Activated naive CD8-positive, alpha-beta T cell treated with anti-CD3 and anti-CD28 coated beads for 36 hours (primary cell): ENCODE results near the gene TMED9. TPM values are rescaled to one million over a fixed set of nuclear protein-coding genes. Genes with fewer than 3 reads are reported as not detected.
A peak's percentile ranks its signal among the peaks of the same experiment; 100 is the strongest.

Experiments
- DNase-seq: peaks from one replicate; pipeline ENCODE4 v3.0.0; 2021
- H3K27ac Mint-ChIP-seq: one replicate; pipeline ENCODE4 v1.8.0; 2022; ENCODE audit warnings: mild to moderate bottlenecking, moderate library complexity, mixed read lengths
- H3K27me3 Mint-ChIP-seq: one replicate; pipeline ENCODE4 v1.8.0; 2022; ENCODE audit warnings: mild to moderate bottlenecking, mixed read lengths
- H3K36me3 Mint-ChIP-seq: one replicate; pipeline ENCODE4 v1.8.0; 2021; ENCODE audit warnings: mild to moderate bottlenecking, mixed read lengths
- H3K4me1 Mint-ChIP-seq: one replicate; pipeline ENCODE4 v1.8.0; 2021; ENCODE audit warnings: mixed read lengths
- H3K4me3 Mint-ChIP-seq: one replicate; pipeline ENCODE4 v1.8.0; 2022; ENCODE audit warnings: mild to moderate bottlenecking, moderate library complexity, mixed read lengths
- H3K9me3 Mint-ChIP-seq: one replicate; pipeline ENCODE4 v1.8.0; 2022; ENCODE audit warnings: mixed read lengths
- total RNA-seq, 2 experiments: library from RNA; stranded (reverse); gene quantifications; one replicate each; pipeline ENCODE4 v1.2.3, GENCODE V29; 2021

TMED9 gene
- total RNA-seq, 2 experiments from 2014 or later, result 102 to 103 TPM

DNA sequence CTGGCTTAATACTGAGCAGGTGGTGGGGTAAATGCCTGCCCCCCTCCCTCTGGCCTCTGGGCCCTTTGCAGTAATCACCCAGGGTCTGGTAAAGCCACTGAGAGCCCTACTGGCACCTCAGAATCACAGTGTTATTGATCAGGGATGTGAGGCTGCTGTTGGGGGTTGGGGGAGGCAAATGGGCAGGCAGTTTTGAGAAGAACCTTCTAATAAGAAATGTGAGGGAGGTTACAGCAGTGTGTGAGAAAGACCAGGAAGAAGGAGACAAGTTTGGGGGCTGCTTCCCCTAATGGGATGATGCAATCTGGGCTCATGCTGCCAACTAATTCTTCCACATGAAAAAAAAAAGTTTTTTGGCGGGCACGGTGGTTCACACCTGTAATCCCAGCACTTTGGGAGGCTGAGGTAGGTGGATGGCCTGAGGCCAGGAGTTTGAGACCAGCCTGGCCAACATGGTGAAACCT, 4.8 kb downstream of the TMED9 start:
- Mint-ChIP-seq H3K36me3 (peaks cover 37% of the 10 kb centered on the region), H3K4me3 (no peak overlapping the region), H3K27me3 (no peaks in the 10 kb centered on the region), H3K9me3 (no peaks in the 10 kb centered on the region), H3K4me1 (peaks cover 39% of the 10 kb centered on the region), H3K27ac (no peak overlapping the region)
- no peak for DNase-seq

DNA sequence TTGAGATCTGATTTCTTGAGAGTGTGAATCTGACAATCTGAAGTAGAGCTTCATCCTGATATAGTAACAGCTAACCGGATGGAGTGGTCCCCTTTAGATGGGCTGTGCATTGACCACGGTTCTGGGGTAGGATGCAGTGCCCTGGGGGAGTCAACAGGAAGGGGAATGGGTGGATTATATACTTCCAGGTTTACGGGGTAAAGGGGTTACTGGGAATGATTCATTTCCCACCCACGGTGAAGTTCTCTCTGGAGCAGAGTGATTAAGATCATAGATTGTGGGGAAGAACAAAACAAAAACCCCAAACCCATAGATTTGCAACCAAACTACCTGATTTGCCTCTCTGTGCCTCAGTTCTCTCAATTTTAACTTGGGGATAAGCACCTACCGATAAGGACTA, 6.5 kb downstream of the TMED9 start:
- Mint-ChIP-seq H3K4me1 (peaks cover 41% of the 10 kb centered on the region), H3K27me3 (no peaks in the 10 kb centered on the region), H3K27ac (no peak overlapping the region), H3K9me3 (no peaks in the 10 kb centered on the region), H3K4me3 (peak overlapping the region; percentile 25), H3K36me3 (peaks cover 28% of the 10 kb centered on the region)
- no peak for DNase-seq

DNA sequence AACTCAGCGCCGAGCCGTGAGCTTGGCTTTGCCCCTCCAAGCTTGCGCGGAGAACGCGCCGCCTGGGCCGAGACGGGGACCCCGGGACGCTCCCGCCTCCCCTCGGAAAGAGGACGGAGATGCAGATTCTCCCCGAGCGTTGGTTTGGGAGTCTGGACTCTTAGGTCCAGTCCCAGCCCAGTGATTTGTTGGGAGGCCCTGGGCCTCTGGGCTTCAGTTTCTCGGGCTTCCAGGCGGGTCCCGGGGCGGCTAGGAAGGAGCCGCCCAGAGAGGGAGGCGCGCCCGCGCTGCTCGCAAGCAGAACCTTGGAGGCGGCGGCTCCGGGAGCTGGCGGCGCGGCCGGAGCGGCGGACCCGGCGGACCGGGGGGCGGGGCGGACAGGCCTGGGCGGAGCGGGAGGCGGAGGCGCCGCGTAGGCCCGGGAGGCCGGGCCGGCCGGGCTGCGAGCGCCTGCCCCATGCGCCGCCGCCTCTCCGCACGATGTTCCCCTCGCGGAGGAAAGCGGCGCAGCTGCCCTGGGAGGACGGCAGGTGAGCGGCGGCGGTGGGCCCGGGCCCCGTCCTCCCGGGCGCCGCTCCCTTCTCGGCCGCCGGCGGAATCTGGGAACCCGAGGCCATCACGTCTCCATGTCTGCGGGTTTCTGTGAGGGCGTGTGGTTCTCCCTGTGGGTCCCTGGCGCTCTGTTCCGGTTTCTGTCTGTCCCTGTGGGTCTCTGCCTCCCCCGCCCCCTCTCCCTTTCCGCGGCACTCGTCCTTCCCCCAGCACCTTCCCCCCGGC, 7.9 kb downstream of the TMED9 start, which contains the start of gene B4GALT7:
TSS of gene B4GALT7 (plus strand) at position 402 of the 777 bp plus-strand sequence. CDS start at position 481, 79 bp downstream.
- no peaks in the 10 kb centered on the region for H3K9me3 Mint-ChIP-seq
- H3K27ac Mint-ChIP-seq, result peak within 1 kb of the TSS; percentile 85
- peak within 1 kb of the TSS; percentile 94 for H3K4me3 Mint-ChIP-seq
- H3K4me1 Mint-ChIP-seq, result peaks cover 35% of the 10 kb centered on the region
- no peaks in the 10 kb centered on the region for H3K27me3 Mint-ChIP-seq
- H3K36me3 Mint-ChIP-seq, result peaks cover 25% of the 10 kb centered on the region
- DNase-seq, result peak; percentile 94

DNA sequence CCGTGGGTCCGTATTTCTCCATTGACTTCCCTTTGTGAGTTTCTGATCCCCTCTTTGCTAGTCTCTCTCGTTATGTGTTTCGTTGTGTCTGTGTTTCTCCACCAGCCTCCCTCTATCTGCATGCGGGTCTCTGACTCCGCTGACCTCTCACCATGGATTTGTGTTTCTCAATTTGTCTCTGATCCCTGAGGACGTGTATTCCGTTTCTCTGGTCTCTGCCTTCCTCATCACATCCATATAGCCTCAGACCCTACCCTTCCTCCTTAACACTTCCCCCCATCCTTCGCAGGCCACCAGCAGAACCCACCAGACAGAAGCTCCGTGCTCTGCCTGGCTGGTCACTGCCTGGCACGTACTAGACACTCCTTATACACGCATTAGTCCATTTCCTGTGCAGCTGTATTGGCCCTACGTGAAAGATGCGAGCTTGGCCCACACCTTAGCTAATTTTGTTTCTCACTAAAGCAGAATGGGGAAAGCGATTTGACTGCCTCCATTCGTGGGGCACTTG, 8.6 kb downstream of the TMED9 start:
- Mint-ChIP-seq H3K4me1 (peaks cover 35% of the 10 kb centered on the region), H3K36me3 (peaks cover 25% of the 10 kb centered on the region), H3K4me3 (peak overlapping the region; percentile 94), H3K27me3 (no peaks in the 10 kb centered on the region), H3K27ac (peak overlapping the region; percentile 85), H3K9me3 (no peaks in the 10 kb centered on the region)
- DNase-seq, result no peak

DNA sequence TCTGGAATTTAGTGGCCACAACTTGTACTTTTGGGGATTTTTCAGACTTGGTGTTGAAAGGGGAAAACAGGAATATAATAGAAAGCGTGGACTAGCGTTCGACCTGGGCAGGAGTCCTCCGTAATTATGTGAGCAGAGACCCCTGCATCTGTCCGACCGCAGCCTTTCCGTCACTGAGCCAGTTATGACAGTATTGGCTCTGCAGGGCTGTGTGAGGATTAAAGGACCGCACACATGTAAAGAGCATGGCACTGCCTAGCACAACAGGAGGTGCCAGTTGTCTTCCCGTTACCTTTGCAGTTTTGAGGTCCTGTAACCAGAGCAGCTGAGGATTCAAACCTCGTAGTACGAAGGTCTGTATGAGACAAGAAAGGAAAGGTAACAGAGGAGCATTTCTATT, 9.1 kb downstream of the TMED9 start:
- H3K9me3 Mint-ChIP-seq, result no peaks in the 10 kb centered on the region
- peak overlapping the region; percentile 94 for H3K4me3 Mint-ChIP-seq
- peak overlapping the region; percentile 85 for H3K27ac Mint-ChIP-seq
- H3K4me1 Mint-ChIP-seq, result peaks cover 35% of the 10 kb centered on the region
- H3K27me3 Mint-ChIP-seq, result no peaks in the 10 kb centered on the region
- peaks cover 19% of the 10 kb centered on the region for H3K36me3 Mint-ChIP-seq
- DNase-seq, result no peak

DNA sequence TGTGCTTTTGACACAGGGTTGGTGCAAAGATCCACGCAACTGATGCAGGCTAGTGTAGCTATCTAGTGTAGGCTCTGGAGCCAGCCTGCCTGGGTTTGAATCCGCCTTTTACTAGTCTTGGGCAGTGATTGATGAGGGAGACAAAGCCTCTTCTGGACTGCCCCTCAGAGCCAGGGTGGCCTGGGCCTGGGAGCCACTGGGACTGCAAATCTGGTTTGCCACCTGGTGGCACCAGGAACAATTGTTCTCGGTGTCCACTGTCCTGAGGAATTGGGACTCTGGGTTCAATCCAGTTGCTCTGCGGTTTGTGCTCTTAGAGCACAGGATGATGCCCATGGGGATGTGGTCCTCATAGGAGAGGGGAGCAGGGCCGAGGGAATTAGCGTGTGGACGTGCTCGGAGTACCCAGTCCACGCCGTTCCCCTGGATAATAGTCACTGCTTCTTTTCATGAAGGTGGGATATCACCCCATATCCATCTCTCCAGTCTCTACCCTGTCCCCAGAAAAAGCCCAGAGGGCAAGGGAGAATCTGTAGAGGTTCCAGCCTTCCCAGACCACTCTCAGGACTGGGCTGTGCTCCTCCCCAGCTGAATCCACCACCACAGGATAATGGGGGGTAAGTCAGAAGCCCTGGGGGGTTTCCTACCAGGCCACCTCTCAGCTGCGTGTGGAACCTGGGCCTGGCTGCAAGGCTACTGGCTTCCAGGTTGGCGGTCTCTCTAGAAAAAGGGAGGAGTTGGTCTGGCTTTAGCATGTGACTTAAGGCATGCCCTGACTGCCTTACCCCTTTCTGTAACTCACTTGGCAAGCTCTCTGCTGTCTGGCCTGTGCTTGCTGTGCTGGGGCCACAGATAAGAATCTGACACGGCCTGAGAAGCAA, 9.8 kb downstream of the TMED9 start:
- H3K9me3 Mint-ChIP-seq, result no peaks in the 10 kb centered on the region
- H3K36me3 Mint-ChIP-seq, result peaks cover 12% of the 10 kb centered on the region
- no peak for DNase-seq
- peaks cover 35% of the 10 kb centered on the region for H3K4me1 Mint-ChIP-seq
- H3K4me3 Mint-ChIP-seq, result peak overlapping the region; percentile 53
- H3K27ac Mint-ChIP-seq, result no peak overlapping the region
- no peaks in the 10 kb centered on the region for H3K27me3 Mint-ChIP-seq

DNA sequence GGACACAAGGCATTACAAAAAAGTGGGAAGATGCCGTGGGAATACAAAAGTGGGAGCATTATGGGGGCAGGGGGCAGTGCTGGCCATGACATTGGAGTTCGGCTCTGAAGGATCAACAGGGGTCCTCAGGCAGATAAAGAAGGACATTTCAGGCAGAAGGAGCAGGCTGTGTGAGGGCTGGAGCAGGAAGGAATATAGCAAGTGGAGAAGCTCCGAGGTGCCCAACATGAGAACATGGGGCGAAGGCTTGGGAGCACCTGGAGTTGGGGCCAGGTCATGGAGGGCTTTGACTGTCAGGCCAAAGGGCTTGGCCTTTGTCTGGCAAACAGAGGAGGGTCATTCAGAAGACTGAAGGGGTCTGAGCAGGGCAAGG, 10.4 kb downstream of the TMED9 start:
- Mint-ChIP-seq H3K4me3 (no peak overlapping the region), H3K9me3 (no peaks in the 10 kb centered on the region), H3K36me3 (peaks cover 9% of the 10 kb centered on the region), H3K27ac (no peak overlapping the region), H3K27me3 (no peaks in the 10 kb centered on the region), H3K4me1 (peaks cover 39% of the 10 kb centered on the region)
- no peak for DNase-seq

DNA sequence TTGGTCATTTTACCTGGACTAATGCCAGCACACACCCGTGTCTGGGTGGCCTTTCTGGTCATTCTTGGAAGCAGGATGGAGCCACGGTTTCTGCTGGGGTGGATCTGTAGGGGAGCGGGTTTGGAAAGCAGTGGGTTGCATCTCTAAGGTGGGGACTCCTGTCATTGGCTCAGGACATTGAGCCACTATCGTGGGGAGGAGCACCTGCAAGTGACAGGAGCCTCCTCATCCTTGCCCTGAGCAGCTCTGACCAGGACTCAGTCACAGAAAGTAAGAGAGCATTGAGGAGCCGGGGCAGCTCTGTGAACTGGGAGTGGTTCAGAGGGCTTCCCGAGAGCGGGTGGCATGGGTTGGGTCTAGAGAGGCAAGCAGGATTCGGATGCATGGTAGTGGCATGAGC, 11.6 kb downstream of the TMED9 start:
- H3K36me3 Mint-ChIP-seq, result peaks cover 6% of the 10 kb centered on the region
- DNase-seq, result no peak
- no peaks in the 10 kb centered on the region for H3K27me3 Mint-ChIP-seq
- H3K9me3 Mint-ChIP-seq, result no peaks in the 10 kb centered on the region
- no peak overlapping the region for H3K4me3 Mint-ChIP-seq
- H3K27ac Mint-ChIP-seq, result peak overlapping the region; percentile 52
- peaks cover 33% of the 10 kb centered on the region for H3K4me1 Mint-ChIP-seq

DNA sequence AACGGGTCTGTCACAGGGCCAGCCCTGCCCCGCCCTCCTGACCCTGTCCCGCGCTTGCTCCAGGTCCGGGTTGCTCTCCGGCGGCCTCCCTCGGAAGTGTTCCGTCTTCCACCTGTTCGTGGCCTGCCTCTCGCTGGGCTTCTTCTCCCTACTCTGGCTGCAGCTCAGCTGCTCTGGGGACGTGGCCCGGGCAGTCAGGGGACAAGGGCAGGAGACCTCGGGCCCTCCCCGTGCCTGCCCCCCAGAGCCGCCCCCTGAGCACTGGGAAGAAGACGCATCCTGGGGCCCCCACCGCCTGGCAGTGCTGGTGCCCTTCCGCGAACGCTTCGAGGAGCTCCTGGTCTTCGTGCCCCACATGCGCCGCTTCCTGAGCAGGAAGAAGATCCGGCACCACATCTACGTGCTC, 12.1 kb downstream of the TMED9 start:
- Mint-ChIP-seq H3K4me3 (no peak overlapping the region), H3K9me3 (no peaks in the 10 kb centered on the region), H3K27me3 (no peaks in the 10 kb centered on the region), H3K36me3 (peaks cover 6% of the 10 kb centered on the region), H3K27ac (no peak overlapping the region), H3K4me1 (peaks cover 29% of the 10 kb centered on the region)
- DNase-seq, result no peak

DNA sequence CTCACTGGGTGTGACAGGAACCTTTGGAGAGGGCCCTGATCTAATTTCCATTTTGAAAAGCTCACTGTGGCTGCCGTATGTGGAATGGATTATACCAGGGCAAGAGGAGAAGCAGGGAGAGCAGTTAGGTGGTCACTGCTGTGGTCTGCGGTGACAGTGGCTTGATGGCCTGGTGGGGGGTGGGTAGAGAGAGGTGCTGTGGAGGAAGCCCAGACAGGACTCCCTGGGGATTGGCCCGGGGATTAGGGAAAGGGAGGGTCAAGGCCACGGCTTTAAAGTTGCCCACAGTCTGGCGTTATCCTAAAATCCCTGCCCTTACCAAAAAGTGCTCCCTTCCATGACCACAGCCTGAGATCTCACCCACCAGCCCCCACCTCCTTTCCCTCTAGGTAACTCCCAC, 12.7 kb downstream of the TMED9 start:
- Mint-ChIP-seq H3K4me1 (peaks cover 27% of the 10 kb centered on the region), H3K9me3 (no peaks in the 10 kb centered on the region), H3K4me3 (no peak overlapping the region)

DNA sequence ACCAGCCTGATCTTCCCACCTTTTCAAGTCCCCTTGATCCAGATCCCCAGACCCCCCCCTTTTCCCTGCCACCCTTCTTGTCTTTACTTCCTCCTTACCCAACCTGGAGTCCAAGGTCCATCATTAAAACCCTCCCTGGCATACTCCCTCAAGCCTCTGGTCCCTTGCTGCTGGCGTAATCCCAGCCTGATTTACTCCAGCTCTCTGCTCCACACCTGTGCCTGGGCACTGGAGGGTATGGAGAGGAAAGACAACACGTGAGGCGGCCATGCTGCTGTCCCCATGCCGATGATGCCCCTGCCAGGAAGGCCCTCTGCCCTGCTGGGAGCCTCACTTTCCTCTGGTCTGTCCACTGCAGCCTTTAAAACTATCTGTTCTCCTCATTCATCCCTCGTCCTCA, 13.1 kb downstream of the TMED9 start:
- H3K36me3 Mint-ChIP-seq, result peaks cover 6% of the 10 kb centered on the region
- H3K4me3 Mint-ChIP-seq, result no peak overlapping the region
- H3K9me3 Mint-ChIP-seq, result no peaks in the 10 kb centered on the region
- no peak overlapping the region for H3K27ac Mint-ChIP-seq
- no peak for DNase-seq
- no peaks in the 10 kb centered on the region for H3K27me3 Mint-ChIP-seq
- H3K4me1 Mint-ChIP-seq, result peaks cover 27% of the 10 kb centered on the region

More for the DNA sequence above, 12.7 kb downstream of the TMED9 start:
- Mint-ChIP-seq H3K27me3 (no peaks in the 10 kb centered on the region), H3K27ac (no peak overlapping the region), H3K36me3 (peaks cover 6% of the 10 kb centered on the region)
- no peak for DNase-seq

DNA sequence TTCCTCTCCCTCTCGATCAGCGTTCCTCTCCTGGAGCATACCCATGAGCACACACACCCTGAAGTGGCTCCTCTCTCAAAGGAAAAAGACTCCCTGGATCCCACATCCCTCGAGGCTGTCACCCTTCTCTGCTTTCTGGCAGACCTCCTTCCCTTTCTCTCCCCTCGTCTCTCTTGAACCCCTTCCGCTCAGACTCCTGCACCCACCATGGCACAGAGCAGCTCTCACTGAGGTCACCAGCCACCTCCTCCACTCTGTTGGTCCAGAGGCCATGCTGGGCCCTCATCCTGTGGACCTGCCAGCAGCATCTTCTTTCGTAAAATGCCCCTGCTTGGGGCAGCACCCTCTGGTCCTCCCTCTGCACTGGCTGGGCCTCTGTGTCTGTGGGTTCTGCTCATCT, 13.7 kb downstream of the TMED9 start:
- DNase-seq, result no peak
- H3K27ac Mint-ChIP-seq, result no peak overlapping the region
- no peaks in the 10 kb centered on the region for H3K9me3 Mint-ChIP-seq

DNA sequence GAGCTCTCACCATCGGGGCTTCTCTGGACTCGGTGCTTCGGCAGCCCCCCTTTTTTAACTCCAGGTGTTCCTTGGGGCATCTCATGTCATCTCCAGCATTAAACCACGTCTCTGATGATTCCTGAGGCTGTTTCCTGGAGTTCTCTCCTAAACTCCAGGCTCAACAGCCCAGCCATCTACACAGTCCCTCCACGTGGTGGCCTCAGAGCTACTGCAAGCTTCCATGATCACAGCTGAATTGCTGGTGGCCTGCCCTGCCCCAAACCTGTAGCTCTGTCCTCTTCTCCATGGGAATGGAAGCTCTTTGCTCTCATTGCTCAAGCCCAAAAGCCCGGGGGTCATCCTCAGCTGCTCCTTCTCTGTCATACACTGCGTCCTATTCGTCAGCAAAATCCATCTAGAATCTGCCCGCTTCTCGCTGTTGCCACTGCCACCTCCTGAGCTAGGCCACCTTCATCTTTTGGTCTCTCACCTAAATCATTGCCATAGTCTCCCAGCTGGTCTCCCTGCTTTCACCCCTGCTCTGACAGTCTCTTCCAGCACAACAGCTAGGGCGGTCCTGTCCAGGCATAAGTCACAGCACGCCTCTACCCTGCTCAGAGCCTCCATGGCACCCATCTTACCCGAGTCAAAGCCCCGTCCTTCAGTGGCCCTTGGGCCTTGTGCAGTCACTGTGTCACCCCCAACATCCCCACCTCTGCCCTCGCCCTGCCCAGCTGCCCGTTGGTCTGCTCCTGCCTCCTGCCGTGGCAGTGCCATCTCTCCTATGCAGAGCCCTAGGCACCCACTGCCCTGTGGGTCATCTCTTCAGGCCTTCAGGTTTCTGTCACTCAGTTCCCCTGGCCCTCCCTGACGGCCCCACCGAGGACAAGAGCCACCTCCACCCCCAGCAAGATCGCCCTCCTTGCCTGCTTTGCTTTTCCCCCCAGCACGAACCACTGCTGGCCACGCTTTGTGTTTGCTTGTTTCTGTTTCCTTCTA, 14.4 kb downstream of the TMED9 start:
- Mint-ChIP-seq H3K4me3 (no peak overlapping the region), H3K27ac (peak overlapping the region; percentile 7), H3K36me3 (peaks cover 5% of the 10 kb centered on the region), H3K9me3 (no peaks in the 10 kb centered on the region), H3K4me1 (peaks cover 17% of the 10 kb centered on the region), H3K27me3 (no peaks in the 10 kb centered on the region)
- DNase-seq, result no peak

More for the DNA sequence above, 13.7 kb downstream of the TMED9 start:
- no peaks in the 10 kb centered on the region for H3K27me3 Mint-ChIP-seq
- H3K4me3 Mint-ChIP-seq, result no peak overlapping the region
- H3K4me1 Mint-ChIP-seq, result peaks cover 24% of the 10 kb centered on the region
- H3K36me3 Mint-ChIP-seq, result peaks cover 5% of the 10 kb centered on the region

DNA sequence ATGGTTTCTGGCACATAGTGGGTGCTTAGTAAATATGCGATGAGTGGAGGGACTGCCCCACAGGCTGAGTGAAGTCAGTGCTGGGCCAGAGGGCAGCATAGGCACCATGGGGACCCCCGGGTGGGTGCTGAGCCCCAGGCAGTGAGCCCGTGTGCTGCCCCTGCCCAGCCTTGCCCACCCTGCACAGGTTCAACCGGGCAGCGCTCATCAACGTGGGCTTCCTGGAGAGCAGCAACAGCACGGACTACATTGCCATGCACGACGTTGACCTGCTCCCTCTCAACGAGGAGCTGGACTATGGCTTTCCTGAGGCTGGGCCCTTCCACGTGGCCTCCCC, 15.1 kb downstream of the TMED9 start:
- no peak for DNase-seq
- no peaks in the 10 kb centered on the region for H3K9me3 Mint-ChIP-seq
- peak overlapping the region; percentile 7 for H3K27ac Mint-ChIP-seq
- peaks cover 5% of the 10 kb centered on the region for H3K36me3 Mint-ChIP-seq
- peaks cover 11% of the 10 kb centered on the region for H3K4me1 Mint-ChIP-seq
- no peak overlapping the region for H3K4me3 Mint-ChIP-seq
- no peaks in the 10 kb centered on the region for H3K27me3 Mint-ChIP-seq
